ENCODE data around the gene IGF1R.

- TF ChIP-seq, protein P1, sequence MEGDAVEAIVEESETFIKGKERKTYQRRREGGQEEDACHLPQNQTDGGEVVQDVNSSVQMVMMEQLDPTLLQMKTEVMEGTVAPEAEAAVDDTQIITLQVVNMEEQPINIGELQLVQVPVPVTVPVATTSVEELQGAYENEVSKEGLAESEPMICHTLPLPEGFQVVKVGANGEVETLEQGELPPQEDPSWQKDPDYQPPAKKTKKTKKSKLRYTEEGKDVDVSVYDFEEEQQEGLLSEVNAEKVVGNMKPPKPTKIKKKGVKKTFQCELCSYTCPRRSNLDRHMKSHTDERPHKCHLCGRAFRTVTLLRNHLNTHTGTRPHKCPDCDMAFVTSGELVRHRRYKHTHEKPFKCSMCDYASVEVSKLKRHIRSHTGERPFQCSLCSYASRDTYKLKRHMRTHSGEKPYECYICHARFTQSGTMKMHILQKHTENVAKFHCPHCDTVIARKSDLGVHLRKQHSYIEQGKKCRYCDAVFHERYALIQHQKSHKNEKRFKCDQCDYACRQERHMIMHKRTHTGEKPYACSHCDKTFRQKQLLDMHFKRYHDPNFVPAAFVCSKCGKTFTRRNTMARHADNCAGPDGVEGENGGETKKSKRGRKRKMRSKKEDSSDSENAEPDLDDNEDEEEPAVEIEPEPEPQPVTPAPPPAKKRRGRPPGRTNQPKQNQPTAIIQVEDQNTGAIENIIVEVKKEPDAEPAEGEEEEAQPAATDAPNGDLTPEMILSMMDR (IDR thresholded peaks at IDR 0.05; ENCODE audit: low read depth, low read length): no peak
- TF ChIP-seq EZH2phosphoT487 (IDR thresholded peaks at IDR 0.05; ENCODE audit: low read depth): no peak
Observed at GRCh38 chr15:98860281-98861041, 212.1 kb downstream of the IGF1R start.
